Measurements from ENCODE around the gene ADAMTS8. TPM values are rescaled to one million over a fixed set of nuclear protein-coding genes. Genes with fewer than 3 reads are reported as not detected.

ADAMTS8 gene
- total RNA-seq, 1 experiment from 2014 or later = not detected

DNA sequence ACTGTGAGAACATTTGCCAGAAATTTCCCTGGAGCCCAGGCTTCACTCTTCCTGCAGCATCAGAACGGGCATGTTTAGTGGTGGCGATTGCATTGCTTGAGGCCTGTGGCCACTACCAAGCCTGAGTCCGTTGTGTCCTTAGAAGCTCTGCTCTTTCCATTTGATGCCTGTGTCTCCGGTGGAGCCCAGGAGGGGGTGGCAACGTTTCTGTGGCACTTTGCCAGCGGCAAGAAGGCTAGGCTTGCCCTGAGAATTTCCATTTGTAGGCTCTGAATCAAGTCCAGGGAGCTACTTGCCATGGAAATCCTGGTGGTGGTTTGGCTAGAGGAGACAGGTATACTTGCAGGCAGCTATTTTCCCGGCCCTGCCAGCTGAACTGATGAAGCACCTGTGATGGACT is 47.1 kb downstream of the ADAMTS8 start:
- no peak overlapping the region for H3K27ac Mint-ChIP-seq (ENCODE audit: unreplicated experiment)
- TF ChIP-seq, protein P1, sequence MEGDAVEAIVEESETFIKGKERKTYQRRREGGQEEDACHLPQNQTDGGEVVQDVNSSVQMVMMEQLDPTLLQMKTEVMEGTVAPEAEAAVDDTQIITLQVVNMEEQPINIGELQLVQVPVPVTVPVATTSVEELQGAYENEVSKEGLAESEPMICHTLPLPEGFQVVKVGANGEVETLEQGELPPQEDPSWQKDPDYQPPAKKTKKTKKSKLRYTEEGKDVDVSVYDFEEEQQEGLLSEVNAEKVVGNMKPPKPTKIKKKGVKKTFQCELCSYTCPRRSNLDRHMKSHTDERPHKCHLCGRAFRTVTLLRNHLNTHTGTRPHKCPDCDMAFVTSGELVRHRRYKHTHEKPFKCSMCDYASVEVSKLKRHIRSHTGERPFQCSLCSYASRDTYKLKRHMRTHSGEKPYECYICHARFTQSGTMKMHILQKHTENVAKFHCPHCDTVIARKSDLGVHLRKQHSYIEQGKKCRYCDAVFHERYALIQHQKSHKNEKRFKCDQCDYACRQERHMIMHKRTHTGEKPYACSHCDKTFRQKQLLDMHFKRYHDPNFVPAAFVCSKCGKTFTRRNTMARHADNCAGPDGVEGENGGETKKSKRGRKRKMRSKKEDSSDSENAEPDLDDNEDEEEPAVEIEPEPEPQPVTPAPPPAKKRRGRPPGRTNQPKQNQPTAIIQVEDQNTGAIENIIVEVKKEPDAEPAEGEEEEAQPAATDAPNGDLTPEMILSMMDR (IDR thresholded peaks at IDR 0.05; ENCODE audit: unreplicated experiment) = no peak
- BruUV-seq (replicated peaks) = no TSS peak
- intact Hi-C loops (cut with micrococcal nuclease; ENCODE audit: unreplicated experiment) = loop anchor here (10.0 kb wide), 1 partner anchor 67 kb away; the partner anchor contains the start of gene ZBTB44
- H3K4me1 Mint-ChIP-seq (ENCODE audit: low read depth, unreplicated experiment) = no peaks in the 10 kb centered on the region
- H3K36me3 Mint-ChIP-seq (ENCODE audit: insufficient read depth, unreplicated experiment) = no peaks in the 10 kb centered on the region
- CTCF ChIA-PET = no interaction called here
- H3K27me3 Mint-ChIP-seq (ENCODE audit: unreplicated experiment) = no peaks in the 10 kb centered on the region
- H3K4me3 Mint-ChIP-seq (ENCODE audit: low read depth, unreplicated experiment) = no peak overlapping the region
- H3K9me3 Mint-ChIP-seq (ENCODE audit: low read depth, unreplicated experiment) = no peaks in the 10 kb centered on the region
- DNase-seq = no peak

GRCh38 chr11:130380778-130381177 is 47.6 kb downstream of the ADAMTS8 start:
- Mint-ChIP-seq H3K36me3 (ENCODE audit: insufficient read depth, unreplicated experiment) (no peaks in the 10 kb centered on the region), H3K4me1 (ENCODE audit: low read depth, unreplicated experiment) (no peaks in the 10 kb centered on the region), H3K27ac (ENCODE audit: unreplicated experiment) (no peak overlapping the region), H3K27me3 (ENCODE audit: unreplicated experiment) (no peaks in the 10 kb centered on the region), H3K4me3 (ENCODE audit: low read depth, unreplicated experiment) (no peak overlapping the region), H3K9me3 (ENCODE audit: low read depth, unreplicated experiment) (no peaks in the 10 kb centered on the region)
- no TSS peak for BruUV-seq (replicated peaks)
- TF ChIP-seq, protein P1 (IDR thresholded peaks at IDR 0.05; ENCODE audit: unreplicated experiment) = no peak
- intact Hi-C loops (cut with micrococcal nuclease; ENCODE audit: unreplicated experiment) = loop anchor here (10.0 kb wide), 1 partner anchor 66 kb away; the partner anchor contains the start of gene ZBTB44
- CTCF ChIA-PET = interaction anchor here (0.9 kb wide), 1 partner anchor 185 kb away, joined by 3 read pairs; no protein-coding TSS in a partner anchor
- no peak for DNase-seq

- intact Hi-C loops (cut with micrococcal nuclease; ENCODE audit: unreplicated experiment) = no loop called here
- CTCF ChIA-PET = no interaction called here
- BruUV-seq (replicated peaks) = no TSS peak
- Mint-ChIP-seq H3K36me3 (ENCODE audit: insufficient read depth, unreplicated experiment) (no peaks in the 10 kb centered on the region), H3K9me3 (ENCODE audit: low read depth, unreplicated experiment) (no peaks in the 10 kb centered on the region), H3K4me1 (ENCODE audit: low read depth, unreplicated experiment) (no peaks in the 10 kb centered on the region), H3K27ac (ENCODE audit: unreplicated experiment) (no peak overlapping the region), H3K4me3 (ENCODE audit: low read depth, unreplicated experiment) (no peak overlapping the region), H3K27me3 (ENCODE audit: unreplicated experiment) (no peaks in the 10 kb centered on the region)
- TF ChIP-seq, protein P1 (IDR thresholded peaks at IDR 0.05; ENCODE audit: unreplicated experiment) = no peak
- DNase-seq = no peak
Observed at GRCh38 chr11:130379276-130379675, 49.1 kb downstream of the ADAMTS8 start.

DNA sequence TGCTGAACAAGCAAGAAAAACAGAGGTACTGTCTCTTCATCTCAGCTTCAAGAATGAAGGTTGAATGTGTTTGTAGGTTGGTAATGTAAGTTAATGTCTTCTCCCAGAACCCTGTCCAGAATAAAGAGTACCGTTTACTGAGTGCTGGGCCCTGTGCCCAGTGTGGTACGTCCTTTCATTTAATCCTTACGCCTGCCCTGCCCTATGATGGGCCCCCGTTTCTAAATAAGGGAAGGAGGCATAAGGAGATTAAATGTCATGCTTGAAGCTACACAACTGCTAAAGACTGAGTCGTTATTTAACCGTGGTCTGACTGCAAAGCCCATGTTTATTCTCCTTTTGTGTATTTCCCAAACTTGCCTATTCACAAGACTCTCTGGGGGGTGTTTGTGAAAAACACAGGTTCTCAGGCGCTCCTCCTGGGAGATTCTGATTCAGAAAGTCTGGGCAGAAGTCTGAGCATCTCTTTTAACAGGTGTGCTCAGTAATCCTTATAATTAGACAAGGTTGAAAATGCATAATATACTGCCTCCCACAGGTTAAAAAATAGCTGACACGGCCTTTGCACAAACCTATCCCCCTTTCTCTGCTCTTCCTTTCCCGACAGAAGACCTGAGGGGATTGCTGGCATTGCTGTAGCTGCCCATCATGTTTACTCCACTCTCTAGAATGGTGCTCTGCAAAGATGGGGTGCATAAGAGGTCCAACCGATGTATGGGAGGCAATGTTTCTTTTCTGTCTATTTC is 57.4 kb downstream of the ADAMTS8 start:
- DNase-seq = no peak
- TF ChIP-seq, protein P1 (IDR thresholded peaks at IDR 0.05; ENCODE audit: unreplicated experiment) = no peak
- intact Hi-C loops (cut with micrococcal nuclease; ENCODE audit: unreplicated experiment) = loop anchor here (2.0 to 5.0 kb wide), 2 partner anchors 139 to 158 kb away; no protein-coding TSS in a partner anchor
- H3K4me3 Mint-ChIP-seq (ENCODE audit: low read depth, unreplicated experiment) = no peak overlapping the region
- H3K9me3 Mint-ChIP-seq (ENCODE audit: low read depth, unreplicated experiment) = no peaks in the 10 kb centered on the region
- CTCF ChIA-PET = interaction anchor here (0.7 to 0.8 kb wide), 2 partner anchors 158 to 764 kb away, joined by 3 to 4 read pairs; no protein-coding TSS in a partner anchor
- H3K27ac Mint-ChIP-seq (ENCODE audit: unreplicated experiment) = no peak overlapping the region
- H3K27me3 Mint-ChIP-seq (ENCODE audit: unreplicated experiment) = peaks cover 13% of the 10 kb centered on the region
- no peaks in the 10 kb centered on the region for H3K36me3 Mint-ChIP-seq (ENCODE audit: insufficient read depth, unreplicated experiment)
- BruUV-seq (replicated peaks) = no TSS peak
- H3K4me1 Mint-ChIP-seq (ENCODE audit: low read depth, unreplicated experiment) = no peaks in the 10 kb centered on the region

Measured in Calu3 (cell line).